Kidney (tissue), 22 donors: ENCODE results near the gene SMIM20. TPM values are rescaled to one million over a fixed set of nuclear protein-coding genes. Genes with fewer than 3 reads are reported as not detected.
A peak's percentile ranks its signal among the peaks of the same experiment; 100 is the strongest.
"Not testable (repeated sequence)": the region's sequence is repeated elsewhere in the genome, so short reads cannot be mapped to it uniquely, and the experiment has no call there.

Experiments
- DNase-seq, 5 donors: peaks; one replicate each; pipeline ENCODE4 v3.0.0-alpha.2; 2013 to 2020
- FAIRE-seq: peaks from 2 replicates; lab custom pipeline; 2012; peaks lifted over from hg19 to GRCh38; lab: Jason Lieb, UNC
- H3K27ac ChIP-seq, 2 donors: one replicate each; pipeline ENCODE4 v1.7.0; 2013; ENCODE audit warnings: low read depth in 2 of 2, low read length in 2 of 2, inconsistent platforms in 1 of 2
- H3K27me3 ChIP-seq: one replicate; pipeline ENCODE4 v1.7.1; 2013; ENCODE audit warnings: low read length, inconsistent platforms; ENCODE audit not compliant: control insufficient read depth, insufficient read depth
- H3K36me3 ChIP-seq, 3 donors: one replicate each; pipeline versions ENCODE4 v1.7.0 to v1.7.1; 2013; ENCODE audit warnings: low read length in 3 of 3, control low read depth in 1 of 3, inconsistent platforms in 1 of 3; ENCODE audit not compliant: insufficient read depth in 3 of 3, control insufficient read depth in 2 of 3
- H3K4me1 ChIP-seq, 3 donors: one replicate each; pipeline versions ENCODE4 v1.7.0 to v1.7.1; 2013; ENCODE audit warnings: low read length in 3 of 3, inconsistent platforms in 1 of 3, low read depth in 1 of 3; ENCODE audit not compliant: control insufficient read depth in 2 of 3, insufficient read depth in 2 of 3
- H3K4me3 ChIP-seq, 3 donors: one replicate each; pipeline versions ENCODE4 v1.7.0 to v1.8.1; 2013; ENCODE audit warnings: low read length in 3 of 3, control low read depth in 1 of 3, inconsistent platforms in 1 of 3
- H3K9ac ChIP-seq, 3 donors: one replicate each; pipeline versions ENCODE4 v1.7.0 to v1.7.1; 2013; ENCODE audit warnings: low read length in 3 of 3, control low read depth in 1 of 3, inconsistent platforms in 1 of 3
- H3K9me3 ChIP-seq, 3 donors: one replicate each; pipeline versions ENCODE4 v1.7.0 to v1.7.1; 2013; ENCODE audit warnings: low read length in 3 of 3, control low read depth in 1 of 3, inconsistent platforms in 1 of 3; ENCODE audit not compliant: control insufficient read depth in 2 of 3, insufficient read depth in 1 of 3
- CTCF ChIP-seq: IDR thresholded peaks from 3 replicates; pipeline ENCODE4 v1.5.1; 2012; ENCODE audit warnings: mild to moderate bottlenecking, moderate library complexity, borderline replicate concordance; ENCODE audit not compliant: insufficient read depth; ENCODE audit errors: extremely low read depth
- intact Hi-C: fragments of 100-400 bp; cut with DNase I; formaldehyde crosslinking; loops from one replicate; pipeline ENCODE4 v1.11.1; 2022
- long read RNA-seq, 10 donors: library from polyadenylated mRNA in 1 of 10; unstranded in 1 of 10; transcript quantifications; one replicate each; pipeline ENCODE4 v2.0.0 and lab custom pipeline, GENCODE V29; 2021 to 2026
- polyA plus RNA-seq: library from polyadenylated mRNA; stranded (reverse); fragments of 350-450 nt; fragmentation: Illumina TruSeq; extraction: RNeasy Lipid Tissue Mini Kit (QIAGEN cat#74804); gene quantifications from one replicate; pipeline ENCODE4 v1.2.3, GENCODE V29; 2014; ENCODE audit warnings: low read depth, low replicate concordance; ENCODE audit not compliant: insufficient read depth
- total RNA-seq: library from RNA; stranded (reverse); fragmentation: NEBNext Ultra II Directional; extraction: Animal tissue kit (Norgen Biotek cat#: 25700); gene quantifications from one replicate; pipeline ENCODE4 v1.2.1, GENCODE V29; 2021
- donor health status: control.
- donor health status: control.
- donor health status: control.
- donor health status: control.
- donor health status: control.
- donor health status: DM: yes; HTN: yes; CAD: no.
- donor health status: Normal renal cell carcinoma (clear cell type).

The SMIM20 gene
- total RNA-seq (23.8 TPM), polyA plus RNA-seq (97.2 TPM)
- long read RNA-seq, donor 1, transcript SMIM20-201 (3 exons, 935 nt) = major isoform, 19 of 22 reads
- long read RNA-seq, donor 1, partial matches to known transcripts = 0 of 22 reads
- long read RNA-seq, donor 1, other reads (novel, unspliced or antisense) = 0 of 22 reads
- long read RNA-seq, donor 2, transcript SMIM20-201 (3 exons, 935 nt) = major isoform, 30 of 31 reads
- long read RNA-seq, donor 2, partial matches to known transcripts = 0 of 31 reads
- long read RNA-seq, donor 2, other reads (novel, unspliced or antisense) = 0 of 31 reads
- long read RNA-seq, donor 3, transcript SMIM20-201 (3 exons, 935 nt) = major isoform, 41 of 41 reads
- long read RNA-seq, donor 3, partial matches to known transcripts = 0 of 41 reads
- long read RNA-seq, donor 3, other reads (novel, unspliced or antisense) = 0 of 41 reads
- long read RNA-seq, donor 4, transcript SMIM20-201 (3 exons, 935 nt) = major isoform, 19 of 21 reads
- long read RNA-seq, donor 4, partial matches to known transcripts = 0 of 21 reads
- long read RNA-seq, donor 4, other reads (novel, unspliced or antisense) = 0 of 21 reads
- long read RNA-seq, donor 5, partial matches to known transcripts = 0 of 4 reads
- long read RNA-seq, donor 5, other reads (novel, unspliced or antisense) = 0 of 4 reads
- long read RNA-seq, donor 6, transcript SMIM20-201 (3 exons, 935 nt) = major isoform, 69 of 100 reads
- long read RNA-seq, donor 6, partial matches to known transcripts = 30 of 100 reads
- long read RNA-seq, donor 6, other reads (novel, unspliced or antisense) = 0 of 100 reads
- long read RNA-seq, donor 7, transcript SMIM20-201 (3 exons, 935 nt) = major isoform, 17 of 19 reads
- long read RNA-seq, donor 7, partial matches to known transcripts = 0 of 19 reads
- long read RNA-seq, donor 7, other reads (novel, unspliced or antisense) = 2 of 19 reads
- long read RNA-seq, donor 8, transcript SMIM20-201 (3 exons, 935 nt) = major isoform, 35 of 36 reads
- long read RNA-seq, donor 8, partial matches to known transcripts = 0 of 36 reads
- long read RNA-seq, donor 8, other reads (novel, unspliced or antisense) = 0 of 36 reads
- long read RNA-seq, donor 9, transcript SMIM20-201 (3 exons, 935 nt) = major isoform, 20 of 20 reads
- long read RNA-seq, donor 9, partial matches to known transcripts = 0 of 20 reads
- long read RNA-seq, donor 9, other reads (novel, unspliced or antisense) = 0 of 20 reads
- long read RNA-seq, donor 10, transcript SMIM20-201 (3 exons, 935 nt) = major isoform, 23 of 25 reads
- long read RNA-seq, donor 10, partial matches to known transcripts = 0 of 25 reads
- long read RNA-seq, donor 10, other reads (novel, unspliced or antisense) = 0 of 25 reads

DNA sequence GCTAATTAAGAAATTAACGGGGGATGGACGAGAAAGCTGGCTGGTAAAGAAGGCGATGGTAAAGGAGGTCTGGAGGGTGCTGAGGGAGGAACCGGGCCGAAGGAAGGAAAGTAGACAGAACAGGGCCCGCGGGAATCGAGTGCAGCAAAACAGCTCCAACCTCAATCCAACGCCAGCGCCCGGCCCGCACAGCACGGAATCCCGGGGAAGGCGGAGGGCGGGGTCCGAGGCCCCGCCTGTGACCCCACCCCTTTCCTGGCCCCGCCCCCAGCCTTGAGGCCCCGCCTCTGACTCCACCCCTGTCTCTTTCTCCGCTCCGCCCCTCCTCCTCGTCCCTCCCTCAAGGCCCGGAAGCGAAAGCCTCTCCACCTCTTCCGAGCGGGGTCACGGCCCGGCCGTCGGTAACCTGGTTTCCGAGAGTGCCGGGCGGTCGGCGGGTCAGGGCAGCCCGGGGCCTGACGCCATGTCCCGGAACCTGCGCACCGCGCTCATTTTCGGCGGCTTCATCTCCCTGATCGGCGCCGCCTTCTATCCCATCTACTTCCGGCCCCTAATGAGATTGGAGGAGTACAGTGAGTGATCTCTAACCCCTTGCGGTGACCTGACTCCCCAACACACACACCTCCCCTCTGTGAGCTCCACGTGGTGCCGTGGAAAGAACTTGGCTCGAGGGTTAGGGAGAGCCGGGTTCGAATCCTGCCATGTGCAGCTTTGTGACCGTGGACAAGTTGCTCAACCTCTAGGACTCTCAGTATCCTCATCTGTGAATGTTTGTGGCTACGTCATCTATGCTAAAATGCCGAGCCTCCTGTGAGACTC is at the start of gene SMIM20:
Gene SMIM20 (plus strand): TSS at position 370 of the 819 bp plus-strand sequence. CDS start 94 bp downstream, at position 464.
- Histone ChIP-seq H3K27me3 (no peaks in the 10 kb centered on the region), H3K4me3 (peak within 1 kb of the TSS; percentile 79 to 82 (median 81)), H3K27ac (peak within 1 kb of the TSS; percentile 79 to 90), H3K9me3 (no peaks in the 10 kb centered on the region), H3K36me3 (no peaks in the 10 kb centered on the region), H3K4me1 (peaks cover 0 to 7% (median 6%) of the 10 kb centered on the region in 3 donors), H3K9ac (peak within 1 kb of the TSS; percentile 50 to 90 (median 78))
- no peak for FAIRE-seq
- TF ChIP-seq CTCF = no peak
- intact Hi-C loops = no loop called here
- peak; percentile 93 to 97 (median 94) for DNase-seq

GRCh38 chr4:25865586-25865985 is 48.4 kb upstream of the SMIM20 start:
- intact Hi-C loops = no loop called here
- H3K27ac ChIP-seq = no peak overlapping the region
- H3K9ac ChIP-seq = no peak overlapping the region
- TF ChIP-seq CTCF = no peak
- H3K4me1 ChIP-seq = no peaks in the 10 kb centered on the region
- H3K4me3 ChIP-seq = no peak overlapping the region
- H3K27me3 ChIP-seq = no peaks in the 10 kb centered on the region
- DNase-seq (peak in 1 of 5 donors; percentile 76), FAIRE-seq (no peak)
- no peaks in the 10 kb centered on the region for H3K9me3 ChIP-seq
- no peaks in the 10 kb centered on the region for H3K36me3 ChIP-seq

- H3K27ac ChIP-seq, H3K4me1 ChIP-seq, H3K9ac ChIP-seq, intact Hi-C loops, H3K27me3 ChIP-seq, DNase-seq, H3K36me3 ChIP-seq, H3K4me3 ChIP-seq, FAIRE-seq, H3K9me3 ChIP-seq: not testable (repeated sequence)
Observed at GRCh38 chr4:25866401-25866800, 47.6 kb upstream of the SMIM20 start.
